CD1c-positive myeloid dendritic cell (primary cell): Measurements from ENCODE around the gene PTP4A2.

Experiments
- DNase-seq: peaks from one replicate; pipeline ENCODE4 v3.0.0-alpha.2; 2016; ENCODE audit errors: extremely low spot score

PTP4A2 gene

DNA sequence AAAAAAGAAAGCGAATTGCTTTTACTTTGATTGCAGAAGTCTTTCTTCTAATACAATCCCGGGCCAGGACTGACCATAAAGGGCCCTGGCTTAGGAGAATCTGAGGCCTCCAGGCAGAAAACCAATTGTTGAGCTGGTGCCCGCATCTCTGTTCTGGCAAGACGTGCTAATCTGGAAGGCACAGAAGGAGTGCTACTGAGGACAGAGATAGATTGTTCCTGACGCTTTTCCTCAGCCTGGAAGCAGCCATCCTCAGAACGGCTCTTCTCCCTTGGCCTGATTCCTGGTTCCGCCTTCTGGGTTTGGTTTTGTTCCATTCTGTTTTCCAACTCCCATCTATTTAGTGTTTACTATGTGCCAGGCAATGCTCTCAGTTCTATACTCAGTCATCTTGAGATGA, 77.6 kb downstream of the PTP4A2 start:
- DNase-seq: no peak

DNA sequence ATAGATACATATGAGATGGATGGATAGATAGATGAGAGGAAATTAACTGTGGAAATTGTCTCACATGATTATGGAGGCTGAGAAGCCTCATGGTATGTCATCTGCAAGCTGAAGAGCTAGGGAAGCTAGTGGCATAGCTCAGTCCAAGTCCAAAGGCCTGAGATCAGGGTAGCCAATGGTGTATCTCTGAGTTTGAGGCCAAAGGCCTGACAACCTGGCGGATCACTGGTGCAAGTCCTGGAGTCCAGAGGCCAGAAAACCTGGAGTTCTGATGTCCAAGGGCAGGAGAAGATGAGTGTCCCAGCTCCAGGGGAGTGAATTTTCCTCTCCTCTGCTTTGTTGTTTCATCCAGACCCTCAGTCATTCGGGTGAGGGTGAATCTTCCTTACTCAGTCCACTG, 78.4 kb downstream of the PTP4A2 start:
- DNase-seq: no peak

- no peak for DNase-seq
Observed at GRCh38 chr1:31859044-31859443, 79.1 kb downstream of the PTP4A2 start.

DNA sequence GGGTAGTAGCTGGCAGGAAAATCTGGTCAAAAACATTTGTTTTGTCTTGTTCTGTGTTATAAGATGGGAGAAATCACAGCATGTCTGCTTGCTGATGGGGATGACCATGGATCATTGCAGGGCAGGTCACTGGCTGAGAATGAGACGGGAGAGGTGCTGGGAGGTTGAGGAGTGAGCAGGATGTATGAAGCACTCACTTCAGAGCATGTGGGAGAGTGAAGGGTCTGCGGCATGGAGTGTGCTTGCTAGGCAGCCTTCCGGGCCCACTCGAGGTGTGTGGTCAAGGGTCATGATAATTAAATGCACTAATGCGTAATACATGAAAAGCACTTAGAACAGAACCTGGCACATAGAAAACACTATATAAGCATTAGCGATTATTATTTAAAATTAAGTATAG, 80.3 kb downstream of the PTP4A2 start:
- no peak for DNase-seq
